Measurements from ENCODE around the gene OR14A2.

DNA sequence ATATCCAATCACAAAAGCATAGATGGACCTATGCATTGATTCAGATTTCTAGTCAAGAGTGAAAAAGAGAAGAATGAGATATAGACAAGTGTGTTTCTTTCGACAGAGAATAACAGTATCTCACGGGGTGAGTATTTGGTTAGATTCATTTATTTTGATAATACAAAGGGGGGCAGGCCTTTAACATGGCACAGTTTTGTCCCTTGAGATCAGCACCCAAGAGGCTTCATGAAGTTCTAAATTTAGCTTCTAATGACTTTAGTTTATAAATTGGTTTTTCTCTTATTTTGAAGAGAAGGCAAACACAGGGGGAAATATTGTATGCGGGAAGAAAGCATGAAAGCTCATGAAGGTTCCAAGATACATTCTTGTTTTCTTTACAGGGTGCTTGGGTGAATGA lies 12.5 kb upstream of the OR14A2 start, which contains the start of gene OR1C1:
- TF ChIP-seq BACH2 (CRISPR knock-in tag; IDR thresholded peaks at IDR 0.05; ENCODE audit: borderline replicate concordance), result no peak
- TF ChIP-seq, protein P1, sequence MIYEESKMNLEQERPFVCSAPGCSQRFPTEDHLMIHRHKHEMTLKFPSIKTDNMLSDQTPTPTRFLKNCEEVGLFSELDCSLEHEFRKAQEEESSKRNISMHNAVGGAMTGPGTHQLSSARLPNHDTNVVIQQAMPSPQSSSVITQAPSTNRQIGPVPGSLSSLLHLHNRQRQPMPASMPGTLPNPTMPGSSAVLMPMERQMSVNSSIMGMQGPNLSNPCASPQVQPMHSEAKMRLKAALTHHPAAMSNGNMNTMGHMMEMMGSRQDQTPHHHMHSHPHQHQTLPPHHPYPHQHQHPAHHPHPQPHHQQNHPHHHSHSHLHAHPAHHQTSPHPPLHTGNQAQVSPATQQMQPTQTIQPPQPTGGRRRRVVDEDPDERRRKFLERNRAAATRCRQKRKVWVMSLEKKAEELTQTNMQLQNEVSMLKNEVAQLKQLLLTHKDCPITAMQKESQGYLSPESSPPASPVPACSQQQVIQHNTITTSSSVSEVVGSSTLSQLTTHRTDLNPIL (CRISPR knock-in tag; IDR thresholded peaks at IDR 0.05; ENCODE audit: low read depth), result no peak
